T-helper 17 cell (primary cell): Measurements from ENCODE around the gene CLEC2L. TPM values are rescaled to one million over a fixed set of nuclear protein-coding genes. Genes with fewer than 3 reads are reported as not detected.
A peak's percentile ranks its signal among the peaks of the same experiment; 100 is the strongest.

Experiments
- ATAC-seq: fragments of 150-1000 bp; cut with Tn5 transposase; 2 replicates; pipeline ENCODE4 v1.10.0; 2021; ENCODE audit warnings: mild to moderate bottlenecking, moderate library complexity
- DNase-seq, 3 donors: peaks; one replicate each; pipeline versions ENCODE4 v3.0.0 to v3.0.0-alpha.2; 2020 to 2021
- H3K9me3 ChIP-seq: one replicate; pipeline ENCODE4 v1.7.0; 2013; ENCODE audit warnings: low read length, mild to moderate bottlenecking; ENCODE audit not compliant: control insufficient read depth, poor library complexity, severe bottlenecking
- H3K27ac Mint-ChIP-seq: one replicate; pipeline ENCODE4 v1.8.0; 2022; ENCODE audit warnings: mild to moderate bottlenecking, moderate library complexity, mixed read lengths
- H3K27me3 Mint-ChIP-seq: one replicate; pipeline ENCODE4 v1.8.0; 2022; ENCODE audit warnings: mixed read lengths
- H3K36me3 Mint-ChIP-seq: one replicate; pipeline ENCODE4 v1.8.0; 2022; ENCODE audit warnings: low read depth, mixed read lengths
- H3K4me1 Mint-ChIP-seq: one replicate; pipeline ENCODE4 v1.8.0; 2022; ENCODE audit warnings: mild to moderate bottlenecking, mixed read lengths
- H3K4me3 Mint-ChIP-seq: one replicate; pipeline ENCODE4 v1.8.0; 2022; ENCODE audit warnings: mild to moderate bottlenecking, moderate library complexity, mixed read lengths
- total RNA-seq, 4 donors: library from RNA in 2 of 4; stranded (reverse) in 2 of 4; gene quantifications; one replicate each; pipeline ENCODE4 v1.2.3 and lab custom pipeline; 2022 to 2026

The CLEC2L gene
- 1 to 10 TPM in 1 of 2 donors, not detected in 1; 2.6 TPM for total RNA-seq
- total RNA-seq (lab: John Stamatoyannopoulos, UW), result 0 to 0.15 reads per million in 2 donors

- Mint-ChIP-seq H3K4me1 (peaks cover 12% of the 10 kb centered on the region), H3K4me3 (peak within 1 kb of the TSS; percentile 77), H3K27me3 (peaks cover 30% of the 10 kb centered on the region), H3K27ac (no peak within 1 kb of the TSS), H3K36me3 (peaks cover 4% of the 10 kb centered on the region)
- no peak for DNase-seq
- H3K9me3 ChIP-seq, result no peaks in the 10 kb centered on the region
- peak; percentile 41 for ATAC-seq
These were observed at the start of gene CLEC2L for GRCh38 chr7:139523199-139523941. Gene CLEC2L, plus strand, starts transcription at chr7:139523685. Its CDS starts 243 bp downstream, at chr7:139523928.

GRCh38 chr7:139476139-139476538 is 47.3 kb upstream of the CLEC2L start:
- Mint-ChIP-seq H3K27me3 (peaks cover 20% of the 10 kb centered on the region), H3K36me3 (no peaks in the 10 kb centered on the region), H3K27ac (no peak overlapping the region), H3K4me3 (no peak overlapping the region), H3K4me1 (peaks cover 2% of the 10 kb centered on the region)
- no peak for ATAC-seq
- no peak for DNase-seq
- no peaks in the 10 kb centered on the region for H3K9me3 ChIP-seq

- H3K4me1 Mint-ChIP-seq, result peaks cover 2% of the 10 kb centered on the region
- ATAC-seq (no peak), DNase-seq (no peak)
- no peak overlapping the region for H3K27ac Mint-ChIP-seq
- no peaks in the 10 kb centered on the region for H3K36me3 Mint-ChIP-seq
- no peaks in the 10 kb centered on the region for H3K9me3 ChIP-seq
- peaks cover 27% of the 10 kb centered on the region for H3K27me3 Mint-ChIP-seq
- no peak overlapping the region for H3K4me3 Mint-ChIP-seq
These were observed 46.6 kb upstream of the CLEC2L start for GRCh38 chr7:139476891-139477290.

- Mint-ChIP-seq H3K36me3 (no peaks in the 10 kb centered on the region), H3K4me1 (peaks cover 2% of the 10 kb centered on the region), H3K27ac (no peak overlapping the region), H3K27me3 (peaks cover 33% of the 10 kb centered on the region), H3K4me3 (no peak overlapping the region)
- ATAC-seq, result no peak
- no peak for DNase-seq
- H3K9me3 ChIP-seq, result no peaks in the 10 kb centered on the region
These were observed 43.9 kb upstream of the CLEC2L start for GRCh38 chr7:139479620-139480019.

GRCh38 chr7:139481364-139481763 is 42.1 kb upstream of the CLEC2L start:
- Mint-ChIP-seq H3K36me3 (no peaks in the 10 kb centered on the region), H3K27me3 (peaks cover 45% of the 10 kb centered on the region), H3K4me3 (no peak overlapping the region), H3K4me1 (peaks cover 2% of the 10 kb centered on the region), H3K27ac (no peak overlapping the region)
- DNase-seq, result no peak
- no peak for ATAC-seq
- no peaks in the 10 kb centered on the region for H3K9me3 ChIP-seq

GRCh38 chr7:139482122-139482521 is 41.4 kb upstream of the CLEC2L start:
- Mint-ChIP-seq H3K4me3 (peak overlapping the region; percentile 74), H3K36me3 (peaks cover 2% of the 10 kb centered on the region), H3K27me3 (peaks cover 46% of the 10 kb centered on the region), H3K4me1 (peaks cover 2% of the 10 kb centered on the region), H3K27ac (no peak overlapping the region)
- no peaks in the 10 kb centered on the region for H3K9me3 ChIP-seq
- DNase-seq (no peak), ATAC-seq (no peak)

- peak overlapping the region; percentile 74 for H3K4me3 Mint-ChIP-seq
- H3K27ac Mint-ChIP-seq, result no peak overlapping the region
- H3K36me3 Mint-ChIP-seq, result peaks cover 2% of the 10 kb centered on the region
- DNase-seq (no peak), ATAC-seq (peak; percentile 32)
- H3K9me3 ChIP-seq, result no peaks in the 10 kb centered on the region
- no peaks in the 10 kb centered on the region for H3K4me1 Mint-ChIP-seq
- peaks cover 50% of the 10 kb centered on the region for H3K27me3 Mint-ChIP-seq
These were observed 40.6 kb upstream of the CLEC2L start for GRCh38 chr7:139482662-139483466.

- no peak overlapping the region for H3K4me3 Mint-ChIP-seq
These were observed 36.0 kb upstream of the CLEC2L start for GRCh38 chr7:139487366-139488080.

GRCh38 chr7:139488810-139489209 is 34.7 kb upstream of the CLEC2L start:
- no peak overlapping the region for H3K4me3 Mint-ChIP-seq
- no peak for DNase-seq
- H3K27me3 Mint-ChIP-seq, result peaks cover 42% of the 10 kb centered on the region
- no peak for ATAC-seq
- H3K36me3 Mint-ChIP-seq, result peaks cover 2% of the 10 kb centered on the region
- no peaks in the 10 kb centered on the region for H3K4me1 Mint-ChIP-seq
- no peaks in the 10 kb centered on the region for H3K9me3 ChIP-seq
- no peak overlapping the region for H3K27ac Mint-ChIP-seq

More at GRCh38 chr7:139487366-139488080, 36.0 kb upstream of the CLEC2L start:
- peaks cover 2% of the 10 kb centered on the region for H3K36me3 Mint-ChIP-seq
- no peaks in the 10 kb centered on the region for H3K4me1 Mint-ChIP-seq
- no peak overlapping the region for H3K27ac Mint-ChIP-seq
- no peaks in the 10 kb centered on the region for H3K9me3 ChIP-seq
- no peak for ATAC-seq
- peaks cover 42% of the 10 kb centered on the region for H3K27me3 Mint-ChIP-seq
- DNase-seq, result no peak

- no peak for ATAC-seq
- no peak overlapping the region for H3K27ac Mint-ChIP-seq
- H3K4me3 Mint-ChIP-seq, result no peak overlapping the region
These were observed 33.4 kb upstream of the CLEC2L start for GRCh38 chr7:139490130-139490529.

GRCh38 chr7:139492293-139492692 is 31.2 kb upstream of the CLEC2L start:
- Mint-ChIP-seq H3K36me3 (no peaks in the 10 kb centered on the region), H3K27me3 (peaks cover 18% of the 10 kb centered on the region), H3K27ac (no peak overlapping the region), H3K4me1 (no peaks in the 10 kb centered on the region), H3K4me3 (no peak overlapping the region)
- DNase-seq (no peak), ATAC-seq (no peak)
- no peaks in the 10 kb centered on the region for H3K9me3 ChIP-seq

More at GRCh38 chr7:139490130-139490529, 33.4 kb upstream of the CLEC2L start:
- H3K9me3 ChIP-seq, result no peaks in the 10 kb centered on the region
- Mint-ChIP-seq H3K27me3 (peaks cover 38% of the 10 kb centered on the region), H3K4me1 (no peaks in the 10 kb centered on the region), H3K36me3 (peaks cover 2% of the 10 kb centered on the region)
- no peak for DNase-seq

GRCh38 chr7:139494835-139495579 is 28.5 kb upstream of the CLEC2L start:
- Mint-ChIP-seq H3K36me3 (no peaks in the 10 kb centered on the region), H3K4me1 (peaks cover 4% of the 10 kb centered on the region), H3K27ac (peak overlapping the region; percentile 43), H3K27me3 (peaks cover 7% of the 10 kb centered on the region), H3K4me3 (no peak overlapping the region)
- no peak for DNase-seq
- H3K9me3 ChIP-seq, result no peaks in the 10 kb centered on the region
- ATAC-seq, result no peak
